HPDE6-E6E7 (cell line): ENCODE results near the gene CAB39.

Experiments used
- DNase-seq: peaks from one replicate; pipeline ENCODE4 v3.0.0; 2011; ENCODE audit warnings: missing footprints; ENCODE audit errors: extremely low spot score

Gene CAB39

DNA sequence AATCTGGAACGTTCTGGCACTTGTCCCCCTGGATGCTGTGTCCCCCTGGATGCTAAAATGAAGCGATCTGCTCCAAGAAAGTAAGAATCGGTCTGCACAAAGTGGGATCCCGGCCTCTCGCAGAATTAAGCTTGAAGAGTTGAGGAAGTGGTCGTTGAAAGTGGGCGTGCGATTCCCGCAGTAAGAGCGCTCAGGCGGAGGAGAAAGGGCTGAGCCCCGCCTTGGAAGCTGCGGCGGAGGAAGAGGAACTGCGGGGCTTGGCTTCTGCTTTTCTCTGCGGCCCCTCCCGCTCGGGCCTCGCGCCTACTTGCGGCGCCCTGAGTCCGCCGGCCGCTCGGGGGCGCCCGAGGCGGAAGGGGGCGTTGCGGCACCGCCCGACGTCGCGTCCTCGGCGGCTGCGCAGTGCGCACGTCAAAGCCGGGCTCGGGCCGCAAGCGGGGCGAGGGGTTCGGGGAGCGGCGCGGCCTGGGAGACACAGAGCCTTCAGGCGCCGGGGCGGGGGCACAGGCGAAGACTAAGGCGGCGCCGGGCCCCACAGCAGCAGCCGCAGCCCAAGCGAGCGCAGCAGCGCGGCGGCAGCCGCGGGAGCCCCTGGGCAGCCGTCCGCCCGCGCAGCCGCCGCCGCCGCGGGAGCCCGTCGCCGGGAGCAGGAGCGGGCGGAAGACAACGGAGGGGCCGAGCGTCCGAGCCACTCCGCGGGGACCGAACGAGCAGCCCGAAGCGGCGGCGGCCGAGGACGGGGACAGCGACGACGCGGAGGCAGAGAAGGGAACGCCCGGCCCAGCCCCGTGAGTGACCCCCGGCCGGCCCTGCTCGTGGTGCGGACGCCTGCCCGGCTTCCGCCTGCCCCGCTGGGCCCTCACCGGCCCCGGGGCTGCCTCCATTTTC is at the start of gene CAB39:
Gene CAB39 (plus strand): TSS at position 400 of the 888 bp plus-strand sequence. CDS start 47,160 bp downstream, outside the sequence.
- peak; percentile 70 for DNase-seq

DNA sequence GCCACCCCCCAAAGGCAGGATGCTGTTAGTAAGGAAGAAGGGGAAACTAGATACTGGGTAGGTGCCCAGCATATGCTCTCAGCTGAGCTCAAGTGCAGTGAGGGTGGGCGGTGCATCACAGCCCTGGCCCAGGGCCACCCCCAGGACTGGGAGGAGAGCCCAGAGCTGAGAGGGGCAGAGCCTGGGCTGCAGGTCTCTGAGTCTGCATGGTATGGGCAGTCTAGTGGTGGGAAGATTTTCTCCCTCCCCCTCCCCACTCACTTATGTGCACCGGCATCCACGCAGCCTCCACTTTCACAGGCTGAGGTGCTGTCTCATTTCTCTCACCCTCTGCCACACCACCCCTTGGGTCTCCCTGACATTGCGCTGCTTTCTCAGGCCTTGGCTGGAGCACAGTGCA is 48.5 kb upstream of the CAB39 start:
- no peak for DNase-seq

DNA sequence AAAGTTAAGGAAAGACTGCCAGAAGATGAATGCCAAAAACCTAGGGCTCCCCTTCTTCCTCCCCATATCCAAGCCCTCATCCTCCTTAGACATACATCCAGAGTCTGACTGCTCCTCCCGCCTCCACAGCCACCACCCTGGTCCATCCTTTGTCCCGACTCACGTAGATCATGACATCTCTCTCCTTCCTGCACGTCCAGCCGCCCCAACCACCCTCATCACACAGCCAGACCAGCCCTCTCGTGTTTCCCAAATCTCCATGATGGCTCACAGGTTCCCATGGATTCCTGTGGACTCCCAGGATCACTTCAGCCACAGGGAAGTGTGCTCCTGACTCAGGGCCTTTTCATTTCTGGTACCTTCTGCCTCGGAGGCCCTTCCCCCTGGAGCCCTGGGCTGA is 47.8 kb upstream of the CAB39 start:
- DNase-seq, result no peak

DNA sequence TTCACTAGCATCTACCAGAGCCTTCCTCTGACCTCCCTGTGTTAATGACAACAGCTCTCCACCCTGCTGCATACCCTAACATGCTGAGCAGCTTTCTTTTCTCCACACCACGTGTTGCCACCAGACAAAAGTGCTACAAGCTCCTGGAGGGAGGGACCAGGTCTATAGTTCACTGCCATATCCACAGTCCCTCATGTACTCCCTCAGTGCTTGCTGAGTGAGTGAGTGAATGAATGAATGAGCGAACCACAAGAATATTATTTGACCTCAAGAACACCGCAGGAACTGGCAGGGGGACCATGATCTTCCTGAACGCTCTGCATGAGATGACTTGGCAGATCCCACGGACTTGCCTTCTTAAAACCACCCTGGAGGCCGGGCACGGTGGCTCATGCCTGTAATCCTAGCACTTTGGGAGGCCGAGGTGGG is 47.4 kb upstream of the CAB39 start:
- DNase-seq, result no peak

DNA sequence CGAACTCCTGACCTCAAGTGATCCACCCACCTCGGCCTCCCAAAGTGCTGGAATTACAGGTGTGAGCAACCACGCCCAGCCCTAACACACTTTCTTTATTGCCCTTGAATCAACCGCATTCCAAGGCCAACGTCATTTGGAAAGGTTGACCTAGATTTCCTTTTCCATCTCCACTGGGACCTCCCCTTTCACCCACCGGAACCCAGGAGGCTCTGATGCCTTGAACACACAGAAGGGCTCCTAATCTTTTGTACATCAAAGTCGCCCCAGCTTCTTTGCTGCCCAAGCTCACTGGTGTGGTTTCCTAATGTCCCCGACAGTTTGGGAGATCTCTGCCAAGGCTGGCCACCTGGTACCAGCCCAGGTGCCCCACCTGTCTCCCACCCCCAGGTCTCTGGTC is 46.2 kb upstream of the CAB39 start:
- DNase-seq, result no peak

DNA sequence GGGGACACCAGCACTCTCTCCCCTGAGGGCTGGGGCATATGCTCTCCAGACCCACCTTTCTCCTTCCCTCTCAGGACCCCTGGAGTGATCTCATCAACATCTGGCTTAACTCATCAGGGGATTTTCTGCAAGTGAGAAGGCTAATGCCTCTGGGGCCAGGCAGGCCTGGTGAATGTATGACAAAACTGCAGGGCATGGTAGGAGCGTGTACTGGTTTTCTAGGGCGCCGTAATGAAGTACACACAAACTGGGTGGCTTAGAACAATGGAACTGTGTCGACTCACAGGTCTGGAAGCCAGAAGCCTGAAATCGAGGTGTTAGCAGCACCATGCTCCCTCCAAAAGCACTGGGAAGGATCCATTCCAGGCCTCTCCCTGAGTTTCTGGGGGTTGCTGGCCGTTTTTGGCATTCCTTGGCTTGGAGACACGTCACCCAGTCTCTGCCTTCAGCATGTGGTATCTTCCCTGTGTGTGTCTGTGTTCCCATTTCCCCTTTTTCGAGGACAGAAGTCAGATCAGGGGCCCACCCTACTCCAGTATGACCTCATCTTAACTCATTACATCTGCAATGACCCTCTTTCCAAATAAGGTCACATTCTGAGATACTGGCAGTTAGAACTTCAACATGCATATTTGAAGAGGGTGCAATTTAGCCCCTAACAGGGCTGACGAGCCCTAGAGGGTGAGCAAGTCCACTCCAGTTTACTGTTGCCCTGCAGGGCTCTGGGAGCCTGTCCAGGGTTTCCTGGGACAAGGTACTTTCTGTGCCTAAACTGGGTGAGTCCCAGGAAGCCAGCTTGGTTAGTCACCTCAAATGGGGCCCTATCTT is 45.5 kb upstream of the CAB39 start:
- peak; percentile 54 for DNase-seq

DNA sequence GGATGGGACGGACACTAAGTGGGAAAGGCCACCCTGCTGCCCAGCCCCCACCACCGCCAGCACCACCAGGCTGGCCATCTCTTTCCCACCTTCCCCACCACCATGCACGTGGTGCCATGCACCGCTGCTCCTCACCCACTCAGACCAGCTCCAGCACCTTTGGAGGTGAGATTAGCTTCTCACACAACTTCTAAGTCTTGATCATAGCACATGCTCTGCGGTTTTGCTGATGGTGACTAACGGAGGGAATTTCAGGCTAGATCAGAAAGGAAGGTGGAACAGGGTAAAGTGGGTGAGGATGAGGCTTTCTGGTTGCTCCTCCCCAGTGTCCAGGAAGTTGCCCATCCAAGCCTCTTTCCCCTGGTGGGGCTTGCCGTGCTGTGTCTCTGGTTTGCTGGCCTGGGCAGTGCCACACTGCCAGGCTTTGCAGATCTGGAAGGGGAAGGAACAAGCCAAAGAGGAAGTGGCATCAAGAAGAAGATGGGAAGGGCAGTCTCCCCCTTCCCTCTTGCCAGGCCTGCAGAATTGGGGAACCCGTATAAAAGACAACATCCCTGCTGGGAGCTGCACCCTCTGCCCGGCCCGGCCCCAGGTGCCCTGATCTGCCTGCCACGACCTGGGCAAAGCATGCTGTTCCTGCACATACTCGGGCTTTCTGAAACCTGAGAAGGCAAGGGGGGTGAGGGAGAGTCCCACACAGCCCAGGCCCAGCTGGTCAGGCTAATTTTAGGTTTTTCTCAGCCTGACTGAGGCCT is 44.3 kb upstream of the CAB39 start:
- peak; percentile 74 for DNase-seq

DNA sequence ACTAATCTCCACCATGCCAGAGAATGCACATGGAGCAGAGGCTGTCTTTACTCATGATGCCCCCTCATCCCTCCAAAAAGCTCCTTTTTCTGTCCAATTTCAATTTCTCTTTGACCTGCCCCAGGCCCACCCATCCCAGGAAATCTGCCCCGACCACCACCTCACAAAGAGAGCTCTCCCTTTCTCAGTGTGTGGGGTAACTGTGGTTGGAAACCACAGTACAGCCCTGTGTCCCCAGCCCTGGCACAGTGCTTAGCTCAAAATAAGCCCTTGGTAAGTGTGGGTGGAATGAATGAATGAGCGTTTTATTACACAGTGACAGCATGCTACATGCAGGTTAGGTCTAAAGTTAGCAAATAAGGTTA is 43.7 kb upstream of the CAB39 start:
- DNase-seq, result no peak

DNA sequence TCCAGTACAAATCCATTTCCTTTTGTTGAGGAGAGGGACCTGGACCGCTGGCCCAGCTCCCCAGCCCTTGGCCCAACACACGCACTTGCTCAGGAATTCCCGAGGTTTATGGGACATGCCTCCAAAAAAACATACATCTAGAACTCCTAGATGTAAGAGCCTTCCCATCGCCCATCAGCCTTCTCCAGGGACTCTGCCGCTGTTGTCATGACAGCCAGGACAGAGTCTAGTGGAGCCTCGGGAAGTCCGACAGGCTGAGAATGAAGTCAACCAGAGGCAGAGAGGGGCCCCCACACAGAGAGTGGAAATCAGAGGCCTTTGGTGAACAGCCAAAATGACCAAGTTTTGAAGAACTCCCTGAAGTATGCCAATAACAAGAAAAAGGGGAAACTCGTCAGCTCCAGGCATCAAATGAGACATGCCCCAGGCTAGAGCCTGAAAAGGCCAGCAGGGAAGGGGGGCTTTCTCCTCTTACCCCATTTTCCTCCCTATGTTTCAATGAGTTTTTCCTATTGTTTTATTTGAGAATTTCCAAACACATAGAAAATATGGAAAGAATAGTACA is 43.2 kb upstream of the CAB39 start:
- DNase-seq, result no peak

DNA sequence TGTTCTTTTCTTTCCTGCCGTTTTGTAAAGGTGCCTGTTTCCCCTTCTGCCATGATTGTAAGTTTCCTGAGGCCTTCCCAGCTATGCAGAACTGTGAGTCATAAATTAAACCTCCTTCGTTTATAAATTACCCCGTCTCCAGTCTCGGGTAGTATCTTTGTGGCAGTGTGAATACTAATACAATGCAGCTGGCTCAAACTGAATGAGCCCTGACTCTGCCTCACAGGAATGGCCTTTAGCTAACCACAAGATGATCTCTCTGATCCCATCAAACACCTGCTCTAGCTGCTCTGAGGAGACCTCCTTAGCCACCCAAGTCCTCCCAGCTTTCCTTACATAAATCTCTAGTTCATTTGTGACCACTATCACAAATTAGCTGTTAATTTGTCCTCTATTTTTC is 41.5 kb upstream of the CAB39 start:
- no peak for DNase-seq

DNA sequence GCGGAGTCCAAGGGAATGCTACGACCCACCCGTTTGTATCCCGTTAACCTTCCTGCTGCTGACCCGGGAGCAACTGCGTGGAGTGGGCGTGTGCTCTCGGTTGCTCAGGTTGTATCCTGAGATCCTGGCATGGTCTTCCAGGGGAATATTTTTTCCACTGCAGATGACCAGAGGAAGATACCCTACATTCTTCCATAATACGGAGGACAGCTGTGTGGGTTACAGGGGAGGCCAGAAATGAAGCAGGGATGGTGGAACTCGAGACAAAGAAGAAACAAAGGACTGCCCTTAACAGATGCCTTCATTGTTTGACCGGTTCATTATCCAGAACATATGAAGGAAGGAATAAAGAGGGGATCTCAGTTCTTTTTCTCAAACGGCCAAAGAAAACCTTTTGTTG is 39.8 kb upstream of the CAB39 start:
- DNase-seq, result no peak

DNA sequence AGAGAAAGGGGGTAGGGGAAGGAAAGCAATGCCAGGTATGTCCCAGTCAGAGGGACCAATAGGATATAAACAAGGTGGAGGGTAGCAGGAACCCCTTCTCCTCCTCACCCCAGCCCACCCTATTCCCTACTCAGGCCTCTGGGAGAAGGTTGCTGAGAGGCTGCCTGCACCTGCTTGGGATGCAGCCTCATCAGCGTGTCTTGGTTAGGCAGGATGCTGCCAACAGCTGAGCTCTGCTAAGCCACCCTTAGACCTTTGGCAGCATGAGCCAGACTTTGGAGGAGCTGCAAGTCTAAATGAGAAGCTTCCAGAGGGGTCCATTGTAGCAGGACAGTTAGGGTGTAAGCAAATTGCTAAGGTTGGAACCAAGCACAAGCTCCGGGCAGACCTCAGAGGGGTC is 38.2 kb upstream of the CAB39 start:
- no peak for DNase-seq

DNA sequence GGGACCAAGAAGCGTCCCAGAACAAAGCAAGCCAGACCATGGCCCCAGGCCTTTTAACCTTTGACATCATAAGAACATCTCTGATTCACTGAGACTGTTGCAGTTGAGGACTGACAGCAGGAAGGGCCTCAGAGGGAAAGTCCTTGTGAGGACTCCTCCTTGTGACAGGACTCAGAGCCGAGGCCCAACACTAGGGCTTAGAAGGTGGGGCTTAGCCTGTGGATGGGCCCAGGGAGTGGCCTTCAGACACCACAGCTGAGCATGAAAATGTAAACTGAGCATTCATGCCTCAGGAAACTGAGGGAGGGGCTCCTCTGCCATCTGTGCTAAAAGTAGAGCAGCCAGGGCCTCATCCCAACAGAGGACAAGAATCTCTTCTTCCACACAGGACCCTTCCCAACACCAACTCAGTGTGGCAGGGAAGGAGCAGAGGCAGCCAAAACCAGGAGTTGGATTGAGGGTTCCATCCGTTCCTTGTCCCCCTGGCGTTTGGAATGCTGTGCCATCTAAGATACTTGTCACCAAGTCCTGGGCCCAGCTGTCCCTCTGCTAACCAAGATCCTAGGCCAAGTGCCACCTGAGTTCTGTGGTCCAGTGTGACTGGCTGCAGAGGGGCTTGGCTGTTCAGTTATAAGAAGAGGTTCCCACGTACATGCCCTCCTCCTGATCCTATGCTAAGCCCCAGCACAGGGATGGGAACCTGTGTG is 37.5 kb upstream of the CAB39 start:
- no peak for DNase-seq

DNA sequence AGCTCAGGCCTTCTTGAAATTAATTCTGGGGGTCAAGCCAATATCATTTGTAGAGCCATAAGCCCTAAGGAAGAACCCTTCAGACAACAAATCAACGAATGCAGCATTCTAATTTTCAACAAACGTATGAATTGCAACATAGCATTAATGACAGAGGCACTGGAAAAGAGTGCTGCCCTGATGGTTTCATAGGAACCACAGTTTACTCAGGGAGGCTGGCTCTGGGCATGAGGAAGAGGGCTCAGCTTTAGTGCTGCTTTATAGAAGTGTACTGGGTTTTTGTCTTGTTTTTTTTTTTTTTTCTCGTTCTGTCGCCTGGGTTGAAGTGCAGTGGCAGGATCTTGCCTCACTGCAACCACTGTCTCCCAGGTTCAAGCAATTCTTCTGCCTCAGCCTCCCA is 36.1 kb upstream of the CAB39 start:
- DNase-seq, result no peak

DNA sequence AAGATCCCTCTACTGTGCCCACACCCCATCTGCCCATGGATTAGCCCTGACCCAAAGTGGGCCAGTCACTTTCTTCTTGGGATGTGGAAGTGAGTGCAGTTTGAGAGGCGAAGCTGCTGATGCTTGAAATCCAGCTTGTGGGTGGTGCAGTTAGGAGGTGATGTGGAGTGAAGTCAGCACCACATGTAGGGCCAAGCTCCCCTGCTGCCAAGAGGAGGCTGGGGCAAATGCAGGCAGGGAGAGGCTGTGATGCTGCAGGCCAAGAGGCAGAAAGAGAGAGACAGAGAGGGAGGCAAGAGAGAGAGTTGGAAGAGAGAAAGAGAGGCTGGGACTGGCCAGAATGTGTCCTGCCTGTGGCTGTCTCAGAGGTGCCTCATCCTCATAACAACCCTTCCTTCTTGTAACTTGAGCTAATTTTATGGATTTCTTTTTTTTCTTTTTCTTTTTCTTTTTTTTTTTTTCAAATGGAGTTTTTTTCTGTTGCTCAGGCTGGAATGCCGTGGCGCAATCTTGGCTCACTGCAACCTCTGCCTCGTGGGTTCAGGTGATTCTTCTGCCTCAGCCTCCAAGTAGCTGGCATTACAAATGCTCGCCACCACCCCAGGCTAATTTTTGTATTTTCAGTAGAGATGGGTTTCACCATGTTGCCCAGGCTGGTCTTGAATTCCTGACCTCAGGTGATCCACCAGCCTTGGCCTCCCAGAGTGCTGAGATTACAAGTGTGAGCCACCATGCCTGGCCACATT is 35.3 kb upstream of the CAB39 start:
- no peak for DNase-seq

DNA sequence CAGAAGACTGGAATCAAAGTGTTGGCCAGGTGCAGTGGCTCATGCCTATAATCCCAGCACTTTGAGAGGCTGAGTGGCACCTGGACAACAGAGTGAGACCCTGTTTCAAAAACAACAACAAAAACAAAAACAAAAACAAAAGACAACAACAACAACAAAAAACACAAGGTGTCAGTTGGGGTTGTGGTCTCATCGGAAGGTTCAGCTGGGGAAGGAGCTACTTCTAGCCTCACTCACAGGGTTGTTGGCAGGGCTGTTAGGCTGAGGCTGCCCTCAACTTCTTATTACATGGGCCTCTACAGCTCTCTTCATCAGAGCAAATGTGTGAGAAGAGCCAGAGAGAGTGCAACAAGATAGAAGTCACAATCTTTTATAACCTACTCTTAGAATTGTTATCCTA is 34.6 kb upstream of the CAB39 start:
- no peak for DNase-seq

DNA sequence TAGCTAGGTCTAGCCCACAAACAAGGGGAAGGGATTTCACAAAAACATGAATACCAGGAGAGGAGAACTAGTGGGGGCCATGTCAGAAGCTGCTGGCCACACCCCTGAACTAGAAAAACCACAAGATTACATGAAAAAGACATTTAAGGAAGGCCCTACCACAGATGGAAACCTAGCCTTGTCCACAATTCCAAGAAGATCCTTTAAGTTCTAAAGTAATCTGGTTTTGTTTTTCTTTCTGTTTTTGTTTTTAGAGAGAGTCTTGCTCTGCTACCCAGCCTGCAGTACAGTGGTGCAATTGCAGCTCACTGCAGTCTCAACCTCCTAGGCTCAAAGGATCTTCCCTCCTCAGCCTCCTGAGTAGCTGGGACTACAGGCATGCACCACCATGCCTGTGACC is 34.2 kb upstream of the CAB39 start:
- no peak for DNase-seq

DNA sequence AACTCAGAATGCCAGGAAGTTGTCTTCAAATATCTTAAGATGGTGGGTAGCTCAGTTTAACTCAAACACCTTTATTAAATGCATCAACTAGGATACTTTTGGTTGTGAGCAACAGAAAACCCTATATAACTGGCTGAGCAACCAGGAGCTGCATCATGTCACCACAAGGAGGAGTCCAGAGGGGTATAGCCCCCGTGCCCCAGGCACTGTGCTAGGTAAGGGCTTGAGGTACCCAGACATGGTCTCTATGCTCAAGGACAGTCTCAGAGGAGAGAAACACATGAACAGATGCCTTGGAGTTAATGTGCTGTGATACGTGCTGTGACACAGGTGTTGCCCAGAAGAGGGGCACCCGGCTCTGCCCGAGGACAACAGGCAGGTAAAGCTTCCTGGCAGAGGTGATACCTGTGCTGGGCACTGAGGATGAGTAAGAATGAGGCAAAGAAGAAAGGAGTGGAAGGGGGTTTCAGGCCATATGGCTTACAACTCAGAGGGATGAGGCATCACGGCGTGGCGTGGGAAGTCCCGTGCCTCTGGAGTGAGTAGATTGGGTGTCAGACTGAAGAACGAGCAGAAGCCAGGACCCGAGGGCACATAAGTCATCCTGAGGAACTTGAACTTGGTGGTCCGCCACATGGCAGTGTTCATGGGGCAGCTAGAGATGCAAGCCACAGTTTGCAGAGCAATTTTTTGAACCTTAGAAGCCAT is 32.0 kb upstream of the CAB39 start:
- DNase-seq, result peak; percentile 78

DNA sequence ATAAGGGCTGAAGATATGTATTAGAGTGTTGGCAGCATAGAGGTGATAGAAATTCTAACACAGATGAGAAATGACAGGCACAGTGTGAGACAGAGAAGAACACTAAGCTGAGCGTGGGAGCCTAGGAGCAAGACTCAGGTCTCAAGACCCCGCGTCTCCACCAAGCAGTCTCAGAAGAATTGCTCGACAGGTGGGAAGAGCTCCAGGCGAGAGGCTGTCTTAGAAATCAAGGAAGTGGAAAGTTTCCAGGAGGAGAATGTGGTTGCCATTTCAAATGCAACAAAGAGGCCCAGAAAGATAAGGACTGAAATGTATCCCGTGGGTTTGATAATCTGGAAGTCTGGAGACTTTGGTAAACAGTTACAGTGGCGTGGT is 31.5 kb upstream of the CAB39 start:
- no peak for DNase-seq

DNA sequence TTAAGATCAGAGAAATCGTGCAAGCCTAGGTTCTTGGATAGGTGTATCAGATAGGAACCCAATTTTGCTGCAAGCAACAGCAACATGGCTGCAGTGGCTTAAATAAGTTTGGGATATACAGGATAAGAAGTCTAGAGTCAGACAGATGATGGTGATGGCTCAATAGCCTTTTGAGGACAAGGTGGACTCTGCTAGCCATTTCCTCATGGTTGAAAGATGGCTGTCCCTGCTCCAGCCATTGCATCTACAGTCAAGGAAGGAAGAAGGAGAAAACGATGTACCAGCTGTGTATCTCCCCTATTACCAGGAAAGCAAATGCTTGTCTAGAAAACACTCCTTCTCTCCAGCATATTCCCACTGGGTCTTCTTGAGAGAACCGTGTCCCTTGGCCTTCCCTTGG is 30.1 kb upstream of the CAB39 start:
- no peak for DNase-seq
